Glutamatergic neuron (in vitro differentiated cells): ENCODE data around the gene MAP7D3. TPM values are rescaled to one million over a fixed set of nuclear protein-coding genes. Genes with fewer than 3 reads are reported as not detected.

Experiments
- DNase-seq: peaks from one replicate; pipeline ENCODE4 v3.0.0; 2022
- H3K27ac Mint-ChIP-seq: one replicate; pipeline ENCODE4 v1.8.0; 2020; ENCODE audit warnings: mild to moderate bottlenecking, mixed read lengths, inconsistent platforms; ENCODE audit not compliant: unreplicated experiment
- H3K27me3 Mint-ChIP-seq: one replicate; pipeline ENCODE4 v1.8.0; 2020; ENCODE audit warnings: mild to moderate bottlenecking, moderate library complexity, mixed read lengths, inconsistent platforms; ENCODE audit not compliant: unreplicated experiment
- H3K36me3 Mint-ChIP-seq: one replicate; pipeline ENCODE4 v1.8.0; 2020; ENCODE audit warnings: mild to moderate bottlenecking, mixed read lengths, inconsistent platforms; ENCODE audit not compliant: unreplicated experiment
- H3K4me1 Mint-ChIP-seq: one replicate; pipeline ENCODE4 v1.8.0; 2020; ENCODE audit warnings: mild to moderate bottlenecking, low read depth, mixed read lengths, inconsistent platforms; ENCODE audit not compliant: unreplicated experiment
- H3K4me3 Mint-ChIP-seq: one replicate; pipeline ENCODE4 v1.8.0; 2020; ENCODE audit warnings: mild to moderate bottlenecking, mixed read lengths, inconsistent platforms; ENCODE audit not compliant: unreplicated experiment
- H3K9me3 Mint-ChIP-seq: one replicate; pipeline ENCODE4 v1.8.0; 2020; ENCODE audit warnings: mild to moderate bottlenecking, moderate library complexity, mixed read lengths, inconsistent platforms; ENCODE audit not compliant: unreplicated experiment
- total RNA-seq: library from RNA; stranded (reverse); fragmentation: NEBNext Ultra II Directional; extraction: Animal tissue kit (Norgen Biotek cat#: 25700); gene quantifications from one replicate; pipeline ENCODE4 v1.2.1, GENCODE V29; 2021; ENCODE audit not compliant: unreplicated experiment
- TF ChIP-seq, protein P1 (sequence below): fragments of 200-600 bp; sonication (generic); IDR thresholded peaks from one replicate; pipeline ENCODE4 v1.5.0; 2021; ENCODE audit not compliant: partially characterized antibody, unreplicated experiment

MAP7D3 gene
- total RNA-seq, 1 donor from 2014 or later = 4.6 TPM

DNA sequence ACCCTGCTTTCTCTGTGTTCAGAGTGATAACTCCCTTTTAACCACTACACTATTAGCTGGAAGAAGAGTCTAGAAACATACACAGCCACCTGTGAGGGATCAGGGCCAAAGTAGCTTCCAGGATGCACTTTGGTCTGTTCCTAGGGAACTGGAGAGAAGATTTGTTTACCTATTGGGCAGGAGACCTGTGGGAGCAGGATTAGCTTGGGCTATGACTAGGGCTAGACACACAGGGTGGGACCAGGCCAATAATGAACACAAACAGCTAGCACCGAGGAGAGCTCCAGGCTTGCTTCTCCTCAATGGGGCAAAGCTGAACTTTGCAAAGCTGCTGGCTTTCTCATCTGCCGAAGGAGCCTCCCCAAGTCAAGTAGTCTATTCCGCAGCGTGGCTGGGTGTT lies 24.4 kb upstream of the MAP7D3 start:
- TF ChIP-seq, protein P1, sequence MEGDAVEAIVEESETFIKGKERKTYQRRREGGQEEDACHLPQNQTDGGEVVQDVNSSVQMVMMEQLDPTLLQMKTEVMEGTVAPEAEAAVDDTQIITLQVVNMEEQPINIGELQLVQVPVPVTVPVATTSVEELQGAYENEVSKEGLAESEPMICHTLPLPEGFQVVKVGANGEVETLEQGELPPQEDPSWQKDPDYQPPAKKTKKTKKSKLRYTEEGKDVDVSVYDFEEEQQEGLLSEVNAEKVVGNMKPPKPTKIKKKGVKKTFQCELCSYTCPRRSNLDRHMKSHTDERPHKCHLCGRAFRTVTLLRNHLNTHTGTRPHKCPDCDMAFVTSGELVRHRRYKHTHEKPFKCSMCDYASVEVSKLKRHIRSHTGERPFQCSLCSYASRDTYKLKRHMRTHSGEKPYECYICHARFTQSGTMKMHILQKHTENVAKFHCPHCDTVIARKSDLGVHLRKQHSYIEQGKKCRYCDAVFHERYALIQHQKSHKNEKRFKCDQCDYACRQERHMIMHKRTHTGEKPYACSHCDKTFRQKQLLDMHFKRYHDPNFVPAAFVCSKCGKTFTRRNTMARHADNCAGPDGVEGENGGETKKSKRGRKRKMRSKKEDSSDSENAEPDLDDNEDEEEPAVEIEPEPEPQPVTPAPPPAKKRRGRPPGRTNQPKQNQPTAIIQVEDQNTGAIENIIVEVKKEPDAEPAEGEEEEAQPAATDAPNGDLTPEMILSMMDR = no peak
- no peak overlapping the region for H3K27ac Mint-ChIP-seq
- H3K4me3 Mint-ChIP-seq = no peak overlapping the region
- H3K36me3 Mint-ChIP-seq = no peaks in the 10 kb centered on the region
- no peaks in the 10 kb centered on the region for H3K27me3 Mint-ChIP-seq
- no peaks in the 10 kb centered on the region for H3K9me3 Mint-ChIP-seq
- DNase-seq = no peak
- H3K4me1 Mint-ChIP-seq = no peaks in the 10 kb centered on the region

GRCh38 chrX:136273986-136274385 lies 22.8 kb upstream of the MAP7D3 start:
- no peaks in the 10 kb centered on the region for H3K4me1 Mint-ChIP-seq
- no peak for DNase-seq
- no peak overlapping the region for H3K27ac Mint-ChIP-seq
- H3K9me3 Mint-ChIP-seq = no peaks in the 10 kb centered on the region
- TF ChIP-seq, protein P1 = no peak
- H3K36me3 Mint-ChIP-seq = no peaks in the 10 kb centered on the region
- H3K27me3 Mint-ChIP-seq = no peaks in the 10 kb centered on the region
- H3K4me3 Mint-ChIP-seq = no peak overlapping the region

GRCh38 chrX:136272325-136272724 lies 21.1 kb upstream of the MAP7D3 start:
- Mint-ChIP-seq H3K9me3 (no peaks in the 10 kb centered on the region), H3K4me3 (no peak overlapping the region), H3K27me3 (peaks cover 2% of the 10 kb centered on the region), H3K4me1 (no peaks in the 10 kb centered on the region), H3K36me3 (no peaks in the 10 kb centered on the region), H3K27ac (no peak overlapping the region)
- DNase-seq = no peak
- TF ChIP-seq, protein P1 = no peak

DNA sequence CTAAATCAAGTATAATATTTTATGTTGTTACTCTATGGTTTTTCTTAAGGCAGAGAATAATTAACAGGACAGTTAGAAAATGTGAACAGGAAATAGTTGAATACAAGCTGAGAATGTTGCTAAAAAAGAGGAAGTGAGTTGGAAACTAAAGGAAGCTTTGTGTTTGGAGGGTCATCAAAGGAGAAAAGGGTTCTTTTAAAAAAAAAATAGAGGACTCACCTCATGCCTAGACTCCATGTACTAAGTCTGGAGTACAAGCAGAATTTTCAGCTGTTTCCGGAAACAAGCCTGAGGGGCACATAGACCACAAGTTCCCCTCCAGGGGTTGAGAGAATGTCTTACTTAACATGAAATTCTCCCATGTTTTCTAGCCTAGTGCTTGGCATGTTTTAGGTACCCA lies 20.1 kb upstream of the MAP7D3 start:
- no peak for DNase-seq
- TF ChIP-seq, protein P1 = no peak
- H3K27ac Mint-ChIP-seq = no peak overlapping the region
- no peaks in the 10 kb centered on the region for H3K4me1 Mint-ChIP-seq
- H3K27me3 Mint-ChIP-seq = peaks cover 2% of the 10 kb centered on the region
- no peak overlapping the region for H3K4me3 Mint-ChIP-seq
- no peaks in the 10 kb centered on the region for H3K9me3 Mint-ChIP-seq
- H3K36me3 Mint-ChIP-seq = no peaks in the 10 kb centered on the region

DNA sequence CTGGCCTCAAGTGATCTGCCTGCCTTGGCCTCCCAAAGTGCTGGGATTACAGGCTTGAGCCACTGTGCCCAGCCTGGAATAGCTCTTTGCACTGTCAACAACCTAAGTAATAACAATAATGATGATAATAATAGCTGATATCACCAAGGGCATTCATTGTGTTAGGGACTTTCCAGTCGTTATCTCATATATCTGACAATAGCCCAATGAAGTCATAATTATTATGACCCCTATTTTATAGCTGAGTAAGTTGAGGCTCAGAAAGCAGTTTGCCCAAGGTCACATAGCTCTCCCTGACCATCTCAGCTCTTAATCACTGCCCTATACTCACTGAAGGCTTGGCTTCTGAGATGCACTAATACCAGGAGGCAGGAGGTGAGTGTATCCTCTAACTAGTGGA lies 18.7 kb upstream of the MAP7D3 start:
- Mint-ChIP-seq H3K27ac (no peak overlapping the region), H3K36me3 (no peaks in the 10 kb centered on the region), H3K4me1 (no peaks in the 10 kb centered on the region), H3K27me3 (peaks cover 2% of the 10 kb centered on the region), H3K4me3 (no peak overlapping the region), H3K9me3 (no peaks in the 10 kb centered on the region)
- no peak for DNase-seq
- TF ChIP-seq, protein P1 = no peak
